DMS153 treated with DMSO at 0.1 percent for 48 hours (cell line): Measurements from ENCODE around the gene IL17REL.

Experiments used
- DNase-seq: peaks from one replicate; lab custom pipeline; 2025; ENCODE audit not compliant: unreplicated experiment; lab: John Stamatoyannopoulos, UW

Gene IL17REL

DNA sequence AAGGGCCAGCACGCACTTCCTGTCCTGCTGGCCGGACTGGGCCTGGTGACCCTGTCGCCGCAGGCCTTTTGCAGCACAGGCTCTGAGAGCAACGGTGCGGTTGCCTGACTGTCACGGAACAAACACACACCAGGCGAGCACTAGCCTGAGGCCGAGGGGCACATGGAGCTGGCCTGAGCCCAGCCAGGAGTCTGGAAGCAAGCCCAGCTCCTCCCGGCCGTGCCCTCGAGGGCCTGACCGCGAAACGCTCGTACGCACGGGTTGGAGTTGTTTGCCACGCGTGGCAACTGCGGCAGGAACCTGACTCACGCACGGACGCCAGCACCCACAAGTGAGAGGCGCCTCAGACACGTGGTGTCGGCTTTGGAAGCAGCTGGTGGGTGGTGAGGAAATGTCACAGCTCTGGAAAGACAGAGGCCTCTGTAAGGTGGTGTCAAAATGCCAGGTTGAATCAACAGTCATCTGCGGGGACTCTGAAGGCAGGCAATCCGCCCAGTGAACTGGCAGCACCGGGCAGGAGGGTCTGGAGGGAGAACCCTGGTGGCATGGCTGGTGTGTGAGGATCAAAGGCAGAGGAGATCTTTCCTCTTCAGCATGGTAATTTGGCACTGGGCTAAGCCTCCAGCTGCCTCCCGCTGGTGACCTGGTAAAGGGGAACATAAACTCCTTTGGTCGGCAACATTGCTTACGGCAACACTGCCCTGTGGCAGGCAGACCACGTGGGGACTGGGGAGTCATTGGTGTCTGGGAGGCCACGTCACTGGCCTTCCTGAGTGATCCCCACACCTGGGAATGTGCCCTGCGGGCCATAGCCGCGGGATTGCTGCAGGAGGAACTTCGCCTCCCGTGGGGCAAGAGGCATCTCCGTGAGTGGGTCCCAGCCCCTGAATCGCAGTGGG lies 15.3 kb upstream of the IL17REL start:
- DNase-seq = no peak

DNA sequence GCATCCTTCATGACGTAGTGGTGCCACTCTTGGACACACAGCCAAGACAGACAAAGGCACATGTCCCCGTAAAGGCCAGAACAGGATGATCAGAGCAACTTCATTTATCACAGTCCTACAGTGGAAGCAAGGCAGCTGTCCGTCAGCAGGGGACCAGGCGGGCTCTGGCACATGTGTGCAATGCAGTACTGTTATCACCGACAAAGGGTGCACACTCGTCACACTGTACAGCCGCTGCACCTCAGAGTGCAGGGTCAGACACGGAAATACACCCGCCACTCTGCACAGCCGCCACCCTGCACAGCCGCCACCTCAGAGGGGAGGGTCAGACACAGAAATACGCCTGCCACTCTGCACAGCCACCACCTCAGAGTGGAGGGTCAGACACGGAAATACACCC lies 13.4 kb upstream of the IL17REL start:
- DNase-seq = no peak

DNA sequence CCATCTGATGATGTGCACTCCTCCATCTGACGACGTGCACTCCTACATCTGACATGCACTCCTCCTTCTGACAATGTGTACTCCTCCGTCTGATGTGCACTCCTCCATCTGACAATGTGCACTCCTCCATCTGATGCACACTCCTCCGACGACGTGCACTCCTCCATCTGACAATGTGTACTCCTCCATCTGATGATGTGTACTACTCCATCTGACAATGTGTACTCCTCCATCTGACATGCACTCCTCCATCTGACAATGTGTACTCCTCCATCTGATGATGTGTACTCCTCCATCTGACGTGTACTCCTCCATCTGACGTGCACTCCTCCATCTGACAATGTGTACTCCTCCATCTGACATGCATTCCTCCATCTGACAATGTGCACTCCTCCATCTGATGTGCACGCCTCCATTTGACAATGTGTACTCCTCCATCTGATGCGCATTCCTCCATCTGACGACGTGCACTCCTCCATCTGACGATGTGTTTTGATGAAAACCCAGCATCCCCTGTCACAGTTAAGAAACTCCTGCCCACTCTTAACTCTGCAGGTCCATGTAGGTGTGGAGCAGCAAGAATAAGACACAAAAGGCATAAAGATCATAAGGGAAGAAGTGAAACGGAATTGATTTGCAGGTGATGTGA lies 9.7 kb upstream of the IL17REL start:
- DNase-seq = no peak

DNA sequence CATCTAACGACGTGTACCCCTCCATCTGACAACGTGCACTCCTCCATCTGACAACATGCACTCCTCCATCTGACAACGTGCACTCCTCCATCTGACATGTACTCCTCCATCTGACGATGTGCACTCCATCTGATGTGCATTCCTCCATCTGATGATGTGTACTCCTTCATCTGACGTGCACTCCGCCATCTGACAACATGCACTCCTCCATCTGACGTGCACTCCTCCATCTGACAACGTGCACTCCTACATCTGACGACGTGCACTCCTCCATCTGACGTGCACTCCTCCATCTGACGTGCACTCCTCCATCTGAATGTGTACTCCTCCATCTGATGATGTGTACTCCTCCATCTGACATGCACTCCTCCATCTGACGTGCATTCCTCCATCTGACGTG lies 8.0 kb upstream of the IL17REL start:
- DNase-seq = no peak

DNA sequence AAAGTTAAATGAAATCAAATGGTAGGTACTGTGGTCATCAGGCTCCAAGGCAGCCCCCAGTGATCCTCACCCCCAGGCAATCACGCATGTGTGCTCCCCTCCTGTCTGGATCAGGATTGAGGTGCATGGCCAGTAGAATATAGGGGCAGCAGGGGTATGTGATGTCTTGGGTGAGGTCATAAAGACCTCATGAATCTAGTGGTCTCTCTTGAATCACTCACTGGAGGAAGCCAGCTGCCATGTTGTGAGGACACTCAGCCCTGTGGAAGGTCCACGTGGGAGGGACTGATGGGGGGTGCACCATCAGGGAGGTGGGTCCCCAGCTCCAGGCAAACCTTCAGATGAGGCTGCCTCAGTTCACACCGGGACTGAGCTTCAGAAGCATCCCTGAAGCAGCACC lies 6.8 kb upstream of the IL17REL start:
- no peak for DNase-seq

DNA sequence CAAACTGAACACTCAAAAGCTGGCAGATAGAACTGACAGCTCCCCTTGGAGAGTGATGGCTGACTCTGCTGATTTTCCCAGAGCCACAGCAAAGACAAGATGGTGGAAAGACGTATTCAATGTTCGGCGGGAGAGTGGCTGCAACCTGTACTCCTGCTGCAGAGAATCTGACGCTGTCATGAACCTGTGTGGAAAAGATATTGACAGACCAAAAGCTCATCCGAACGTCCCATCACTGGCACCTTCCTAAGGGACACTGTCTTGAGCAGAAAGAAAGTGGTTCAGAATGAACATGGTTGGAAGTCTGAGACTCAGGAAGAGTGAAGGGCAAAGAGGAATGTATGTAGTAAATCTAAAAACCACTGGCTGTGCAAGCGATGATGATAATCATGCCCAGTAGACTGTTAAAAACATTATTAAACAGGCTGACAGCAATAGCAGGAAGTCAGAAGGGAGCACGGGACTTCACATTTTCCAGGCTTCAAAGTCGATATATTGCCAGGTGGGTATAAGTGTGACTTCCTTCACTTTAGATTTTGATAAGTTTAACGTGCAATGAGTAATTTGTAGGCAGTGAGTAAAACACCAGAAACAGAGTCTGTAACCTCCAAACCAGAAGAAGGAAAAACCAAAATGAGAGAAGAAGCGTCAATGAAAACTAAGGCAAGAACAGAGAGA lies 6.2 kb upstream of the IL17REL start:
- DNase-seq = no peak

DNA sequence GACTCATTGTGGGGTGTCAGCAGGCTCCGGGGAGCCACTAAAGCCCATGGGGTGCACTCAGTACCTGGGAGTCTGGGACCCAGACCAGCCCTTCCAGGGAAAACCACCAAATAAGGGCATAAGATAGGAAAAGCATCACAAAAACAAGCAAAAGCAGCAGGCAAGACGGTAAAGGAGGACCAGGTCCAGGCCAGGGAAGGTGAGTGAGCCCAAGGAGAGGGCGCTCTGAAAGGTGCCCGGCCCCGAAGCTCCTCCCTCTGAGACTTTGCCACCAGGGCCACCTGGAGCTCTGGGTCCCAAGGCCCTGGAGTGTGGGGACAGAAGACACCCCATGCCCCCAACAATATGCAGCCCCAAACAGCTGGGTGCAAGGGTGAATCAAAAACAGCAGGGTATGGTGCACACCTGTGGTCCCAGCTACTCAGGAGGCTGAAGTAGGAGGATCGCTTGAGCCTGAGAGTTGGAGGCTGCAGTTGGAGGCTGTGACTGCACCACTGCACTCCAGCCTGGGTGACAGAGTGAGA lies 5.2 kb upstream of the IL17REL start:
- no peak for DNase-seq

DNA sequence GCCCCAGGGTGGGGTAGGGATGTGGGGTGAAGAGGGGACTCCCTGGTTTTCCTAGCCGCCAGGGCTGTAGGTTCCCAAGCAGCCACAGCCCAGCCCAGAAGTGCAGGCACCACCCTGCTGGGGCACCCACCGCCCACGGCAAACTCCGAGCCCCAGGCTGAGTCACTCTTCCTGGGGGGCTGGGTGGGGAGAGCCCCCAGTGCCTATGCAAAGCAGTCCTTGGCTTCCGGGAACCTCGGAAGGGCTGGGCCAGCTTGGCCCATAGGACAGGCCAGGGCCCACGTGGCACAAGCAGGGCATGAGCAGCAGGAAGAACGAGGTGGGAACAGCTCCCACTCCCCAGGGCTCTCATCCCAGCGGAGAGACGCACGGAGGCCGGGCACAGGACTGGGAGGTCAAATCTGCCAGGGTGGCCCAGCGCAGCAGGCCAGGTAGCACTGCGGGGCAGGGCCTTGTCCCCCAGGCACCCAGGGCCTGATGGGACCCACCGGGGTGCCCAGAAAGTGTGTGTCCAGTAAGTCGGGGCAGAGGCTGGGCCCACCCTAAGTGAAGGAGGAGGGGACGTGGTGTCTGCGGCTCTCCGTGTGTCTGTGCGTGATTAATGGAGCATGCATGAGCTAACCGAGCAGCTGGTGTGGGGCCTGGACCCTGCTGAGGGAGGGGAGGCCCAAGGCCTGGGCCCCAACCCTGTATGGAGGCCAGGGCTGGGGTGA lies 4.6 kb upstream of the IL17REL start:
- DNase-seq = no peak

DNA sequence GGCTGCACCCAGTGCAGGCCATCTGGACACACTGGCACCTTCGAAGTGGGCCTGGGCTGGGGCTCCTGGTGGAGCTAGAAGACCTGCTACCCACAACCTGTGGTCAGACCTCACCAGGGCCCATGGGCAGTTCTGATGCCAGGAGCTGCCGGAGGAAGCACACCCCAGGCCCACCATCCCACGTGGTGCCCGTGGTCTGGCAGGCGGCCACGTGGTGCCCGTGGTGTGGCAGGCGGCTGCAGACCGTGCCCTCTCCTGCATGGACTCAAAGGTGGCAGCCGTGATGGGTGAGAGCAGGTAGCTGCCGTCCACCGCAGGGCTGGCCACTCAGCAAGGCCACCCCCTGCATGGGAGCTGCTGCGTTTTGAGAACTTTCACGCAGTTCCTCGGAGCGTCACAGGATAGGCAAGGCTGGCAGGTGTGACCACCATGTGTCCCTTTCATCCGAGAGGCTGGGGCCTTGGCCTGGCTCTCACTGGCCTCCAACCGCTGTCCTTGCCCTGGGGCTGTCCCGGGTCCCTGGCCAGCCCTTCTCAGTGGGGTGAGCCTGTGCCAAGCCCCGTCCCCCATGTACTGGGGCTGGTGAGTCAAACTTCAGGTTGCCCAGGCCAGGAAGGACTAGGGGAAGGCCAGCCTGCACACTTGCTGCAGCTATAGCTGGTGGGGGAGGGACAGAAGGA lies 3.9 kb upstream of the IL17REL start:
- DNase-seq = no peak

DNA sequence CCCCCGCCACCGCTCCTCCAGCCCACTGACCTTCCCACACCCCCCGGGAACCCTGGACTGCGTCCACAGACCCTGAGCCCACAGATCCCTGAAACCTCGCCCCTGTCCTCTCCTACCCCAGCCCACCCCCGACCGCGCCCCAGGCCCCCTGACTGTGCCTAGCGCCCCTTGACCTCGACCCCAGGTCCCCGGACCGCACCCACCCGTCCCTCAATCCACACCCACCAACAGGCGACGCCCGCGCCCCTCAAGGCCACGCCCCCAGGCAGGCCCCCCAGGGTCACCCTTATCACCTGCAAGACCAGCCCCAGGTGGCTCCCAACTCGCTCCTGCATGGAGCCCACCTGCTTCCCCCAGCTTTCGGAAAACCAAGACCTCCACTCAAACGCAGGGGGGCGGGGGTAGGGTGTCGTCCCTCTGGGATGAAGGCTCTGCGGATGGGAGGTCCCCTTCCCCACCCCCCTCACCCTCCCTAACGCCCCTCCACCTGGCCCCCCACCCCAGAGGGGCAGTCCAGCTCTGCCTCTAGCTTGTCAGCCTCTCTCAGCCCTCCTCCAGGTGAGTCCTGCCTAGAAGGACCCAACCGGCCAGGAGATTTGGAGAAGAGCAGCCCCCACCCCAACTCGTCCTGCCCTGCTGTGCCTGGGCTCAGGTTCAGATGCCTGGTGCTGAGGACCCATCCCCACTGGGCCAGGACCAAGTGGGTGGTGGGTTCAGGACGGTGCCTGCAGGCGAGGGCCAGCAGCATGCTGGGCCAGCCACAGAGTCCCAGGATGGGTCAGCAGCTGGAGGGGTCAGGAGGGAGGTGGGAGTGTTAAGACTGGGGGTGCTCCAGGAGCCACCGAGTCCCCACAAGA lies 3.1 kb upstream of the IL17REL start:
- DNase-seq = no peak

DNA sequence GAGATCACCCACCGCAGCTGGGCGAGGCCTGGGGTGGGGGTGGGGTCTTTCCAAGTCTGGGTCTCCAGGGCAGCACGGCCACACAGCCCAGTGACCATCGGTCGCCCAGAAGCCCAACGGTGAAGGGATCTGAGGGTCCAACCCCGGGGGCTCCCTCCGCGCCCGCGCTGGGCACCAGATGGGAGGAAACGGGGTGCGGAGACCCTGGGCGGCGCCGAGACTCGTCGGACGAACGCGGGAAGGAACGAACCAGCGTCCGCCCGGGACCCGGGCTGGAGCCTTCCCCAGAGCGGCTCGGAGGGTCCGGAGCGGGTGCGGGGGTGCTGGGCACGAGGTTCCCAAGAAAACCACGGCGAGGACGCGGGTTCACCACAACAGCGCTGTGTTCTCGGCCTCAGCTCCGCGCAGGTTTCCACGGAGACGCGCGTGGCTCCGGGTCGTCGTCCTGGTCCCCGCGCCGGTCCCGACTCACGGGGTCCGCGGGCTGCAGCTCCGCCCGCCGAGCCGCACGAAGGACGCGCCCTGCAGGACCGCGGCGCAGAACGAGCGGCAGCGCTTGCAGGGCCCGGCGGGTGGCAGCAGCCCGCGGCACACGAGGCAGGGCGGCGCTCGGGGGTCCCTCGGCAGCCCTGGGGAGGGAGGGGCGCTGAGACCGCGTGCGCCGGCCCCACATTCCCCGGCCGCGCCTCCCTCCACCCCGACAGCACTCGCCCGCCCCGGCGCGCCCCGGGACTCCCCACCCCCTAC lies 2.3 kb upstream of the IL17REL start:
- no peak for DNase-seq

DNA sequence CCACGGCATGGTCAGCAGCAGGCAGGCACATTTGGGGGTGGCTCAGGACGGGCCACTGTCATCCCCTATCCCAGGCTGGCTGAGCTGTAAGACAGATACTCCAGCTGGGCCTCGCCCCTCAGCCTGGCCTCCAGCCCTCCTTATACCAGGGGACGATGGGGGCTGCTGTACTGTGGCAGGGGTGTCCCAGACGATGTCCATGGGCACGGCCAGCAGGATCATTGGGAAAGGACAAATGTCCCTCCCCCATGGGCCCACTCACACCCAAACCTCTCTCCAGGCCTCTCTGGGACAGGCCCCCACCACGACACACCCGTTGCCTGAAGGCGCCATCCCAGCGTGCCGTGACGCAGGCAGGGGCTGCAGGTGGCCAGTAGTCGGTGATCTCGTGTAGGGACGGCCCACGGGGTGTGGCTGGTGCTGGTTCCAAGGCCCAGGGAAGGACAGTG lies 1.5 kb upstream of the IL17REL start:
- DNase-seq = no peak

DNA sequence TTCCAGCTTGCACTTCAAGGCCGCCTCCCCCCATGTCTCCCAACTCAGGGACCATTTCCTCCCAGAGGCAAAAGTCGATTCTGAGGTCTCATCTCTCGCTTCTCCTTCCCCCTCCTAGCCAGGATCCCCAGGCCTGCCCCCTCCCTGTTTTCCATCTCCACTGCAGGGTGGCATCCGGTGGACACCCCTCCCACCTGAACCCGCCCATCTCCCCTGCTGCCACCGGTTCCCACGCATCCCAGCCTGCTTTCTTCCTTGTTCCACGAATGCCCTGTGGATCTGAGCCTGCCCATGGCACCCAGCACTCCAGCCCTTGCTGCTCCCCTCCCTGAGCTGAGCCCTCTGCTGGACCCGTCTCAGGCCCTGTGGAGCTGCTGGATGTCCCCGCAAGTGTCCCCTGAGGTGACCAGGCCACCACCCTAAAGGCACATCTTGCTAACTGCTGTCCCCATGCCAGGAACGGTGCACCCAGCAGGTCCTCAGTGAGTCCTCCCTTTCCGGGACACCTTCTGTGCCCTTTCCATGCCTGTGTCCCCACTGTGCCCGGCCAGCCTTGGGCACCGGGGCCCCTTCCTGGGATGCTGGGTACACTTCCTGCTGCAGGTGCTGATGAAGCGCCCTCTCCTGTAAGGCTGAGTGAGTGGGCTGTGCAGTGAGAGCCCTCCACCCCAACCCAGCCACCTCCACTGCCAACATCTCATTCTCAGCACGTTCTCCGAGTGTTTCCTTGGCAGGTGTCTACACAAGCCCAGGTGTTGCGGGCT lies 936 bp downstream of the IL17REL start:
- DNase-seq = peak; percentile 38

DNA sequence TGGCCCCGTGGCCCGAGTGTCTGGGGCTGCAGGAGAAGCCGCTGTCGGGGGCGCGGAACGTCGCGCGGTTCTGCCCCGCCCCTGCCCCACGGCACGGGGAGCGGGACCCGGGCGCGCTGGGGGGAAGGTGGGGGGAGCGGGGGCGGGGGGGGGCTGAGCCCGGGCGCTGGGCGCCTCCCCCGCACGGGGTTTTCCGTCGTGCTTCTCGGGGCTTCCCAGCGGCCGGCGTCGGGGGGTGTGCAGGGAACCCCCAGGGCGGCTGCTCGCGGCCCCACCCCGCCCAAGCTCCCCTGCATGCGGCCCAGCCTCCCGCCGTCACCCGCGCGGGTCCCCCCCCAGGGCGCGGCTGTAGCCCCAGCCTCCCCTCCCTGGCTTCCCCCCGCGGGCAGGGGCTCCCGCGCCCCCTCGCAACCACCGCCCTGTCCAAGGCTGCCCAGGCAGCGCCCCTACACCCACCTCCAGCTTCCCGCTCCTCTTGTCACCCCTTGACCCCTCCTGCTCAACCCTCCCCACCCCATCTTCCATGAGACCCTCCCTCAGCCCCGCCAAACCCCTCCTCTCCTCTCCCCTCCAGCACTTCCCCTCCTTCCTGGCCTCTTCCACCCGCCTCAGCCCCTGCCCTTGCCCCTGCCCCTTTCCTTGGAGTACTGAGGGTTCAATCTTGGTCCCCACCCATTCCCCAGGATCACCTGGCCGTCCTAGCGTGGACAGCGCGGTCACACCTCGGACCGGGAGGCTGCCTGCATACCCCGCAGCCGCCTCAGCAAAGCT lies 1.7 kb downstream of the IL17REL start:
- DNase-seq = no peak

DNA sequence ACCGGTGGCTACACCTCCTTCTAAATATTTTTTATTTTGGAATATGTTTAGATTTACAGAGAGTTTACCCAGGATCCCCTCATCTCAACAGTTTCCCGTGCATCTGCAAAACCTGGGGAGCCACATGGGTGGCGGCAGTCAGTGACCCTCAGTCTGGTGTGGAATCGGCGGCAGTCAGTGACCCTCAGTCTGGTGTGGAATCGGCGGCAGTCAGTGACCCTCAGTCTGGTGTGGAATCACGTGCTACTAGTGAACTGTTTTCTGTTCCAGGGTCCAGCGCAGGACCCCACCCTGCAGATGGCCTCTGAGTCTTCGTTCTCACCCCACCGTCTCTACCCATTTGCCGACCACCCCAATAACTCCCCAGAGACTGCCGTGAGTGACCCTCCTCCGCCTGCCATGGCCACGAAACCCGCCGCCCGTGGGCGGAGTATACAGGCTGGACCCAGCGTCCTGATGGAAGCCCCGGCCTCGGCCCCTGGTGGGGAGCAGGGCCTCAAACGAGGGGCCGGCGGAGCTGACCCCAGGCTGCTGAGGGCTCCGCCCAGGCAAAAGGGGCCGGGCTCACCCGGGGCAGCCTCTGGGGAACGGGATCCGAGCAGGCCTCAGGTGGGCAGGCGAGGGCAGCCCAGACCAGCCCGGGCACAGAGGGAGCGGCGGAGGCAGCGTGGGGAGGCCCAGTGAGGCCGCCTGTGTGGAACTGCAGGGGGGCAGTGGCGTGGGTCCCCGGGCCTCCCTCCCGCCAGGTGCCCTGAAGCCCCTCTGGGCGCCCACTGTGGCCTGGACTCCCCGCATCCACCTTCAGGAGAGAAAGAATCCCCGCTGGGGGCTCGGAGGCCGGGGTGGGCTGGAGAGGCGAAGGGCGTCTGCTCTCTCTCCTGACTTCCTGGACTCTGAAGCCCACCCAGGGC lies 2.5 kb downstream of the IL17REL start:
- DNase-seq = no peak

DNA sequence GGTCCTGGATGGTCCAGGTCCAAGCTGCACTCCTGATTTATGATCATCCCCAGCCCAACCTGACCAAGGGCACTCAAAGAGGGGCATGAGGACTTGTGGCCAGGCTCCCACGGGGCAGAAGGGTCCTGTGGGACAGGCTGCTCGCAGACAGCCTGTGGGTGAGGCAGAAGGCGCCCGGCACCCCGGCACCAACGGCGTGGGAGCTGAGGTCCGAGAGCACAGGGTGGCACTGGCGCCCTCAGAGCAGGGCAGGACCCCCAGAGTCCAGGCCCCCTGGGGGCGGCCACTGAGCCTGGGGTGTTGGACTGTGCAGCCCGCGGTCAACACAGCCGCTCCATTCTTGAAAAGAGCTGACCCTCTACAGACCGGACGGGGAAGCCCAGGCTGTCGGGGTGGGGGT lies 3.3 kb downstream of the IL17REL start:
- no peak for DNase-seq
